GM18873 (cell line): ENCODE data around the gene PRSS36.
A peak's percentile ranks its signal among the peaks of the same experiment; 100 is the strongest.

Experiments
- ATAC-seq: cut with Tn5 transposase; IDR thresholded peaks from one replicate; pipeline ENCODE4 v1.9.1; 2021; ENCODE audit warnings: mild to moderate bottlenecking, moderate library complexity, moderate number of reproducible peaks; ENCODE audit not compliant: unreplicated experiment, low FRiP score

Gene PRSS36

DNA sequence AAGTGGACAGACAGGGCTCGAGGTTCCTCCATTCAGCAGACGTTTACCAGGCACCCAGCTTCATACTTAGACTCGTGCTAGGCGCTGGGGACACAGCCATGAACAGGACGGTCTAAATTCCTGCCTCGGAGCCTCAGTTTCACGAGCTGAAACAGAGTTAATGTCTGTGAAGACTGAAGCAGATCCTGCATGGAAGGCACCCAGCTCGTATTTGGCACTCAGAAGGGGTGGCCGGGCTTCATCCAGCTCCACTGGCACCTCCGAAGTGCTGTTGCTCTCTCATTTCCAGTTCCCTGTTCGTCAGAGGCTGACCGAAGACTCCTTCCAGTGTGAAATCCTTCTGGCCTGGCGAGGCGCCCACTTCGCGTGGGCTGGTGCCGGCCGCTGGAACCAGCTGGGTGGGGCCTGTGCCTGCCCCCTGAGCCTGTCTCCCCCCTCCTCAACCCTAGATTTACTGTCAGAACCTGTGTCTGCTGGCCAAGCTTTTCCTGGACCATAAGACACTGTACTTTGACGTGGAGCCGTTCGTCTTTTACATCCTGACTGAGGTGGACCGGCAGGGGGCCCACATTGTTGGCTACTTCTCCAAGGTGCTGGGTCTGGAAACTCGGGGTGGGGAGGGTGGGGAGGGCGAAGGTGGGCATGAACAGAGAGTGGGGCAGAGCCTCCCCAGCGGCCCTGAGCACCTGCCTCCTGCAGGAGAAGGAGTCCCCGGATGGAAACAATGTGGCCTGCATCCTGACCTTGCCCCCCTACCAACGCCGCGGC is 20.1 kb downstream of the PRSS36 start:
- ATAC-seq = no peak

DNA sequence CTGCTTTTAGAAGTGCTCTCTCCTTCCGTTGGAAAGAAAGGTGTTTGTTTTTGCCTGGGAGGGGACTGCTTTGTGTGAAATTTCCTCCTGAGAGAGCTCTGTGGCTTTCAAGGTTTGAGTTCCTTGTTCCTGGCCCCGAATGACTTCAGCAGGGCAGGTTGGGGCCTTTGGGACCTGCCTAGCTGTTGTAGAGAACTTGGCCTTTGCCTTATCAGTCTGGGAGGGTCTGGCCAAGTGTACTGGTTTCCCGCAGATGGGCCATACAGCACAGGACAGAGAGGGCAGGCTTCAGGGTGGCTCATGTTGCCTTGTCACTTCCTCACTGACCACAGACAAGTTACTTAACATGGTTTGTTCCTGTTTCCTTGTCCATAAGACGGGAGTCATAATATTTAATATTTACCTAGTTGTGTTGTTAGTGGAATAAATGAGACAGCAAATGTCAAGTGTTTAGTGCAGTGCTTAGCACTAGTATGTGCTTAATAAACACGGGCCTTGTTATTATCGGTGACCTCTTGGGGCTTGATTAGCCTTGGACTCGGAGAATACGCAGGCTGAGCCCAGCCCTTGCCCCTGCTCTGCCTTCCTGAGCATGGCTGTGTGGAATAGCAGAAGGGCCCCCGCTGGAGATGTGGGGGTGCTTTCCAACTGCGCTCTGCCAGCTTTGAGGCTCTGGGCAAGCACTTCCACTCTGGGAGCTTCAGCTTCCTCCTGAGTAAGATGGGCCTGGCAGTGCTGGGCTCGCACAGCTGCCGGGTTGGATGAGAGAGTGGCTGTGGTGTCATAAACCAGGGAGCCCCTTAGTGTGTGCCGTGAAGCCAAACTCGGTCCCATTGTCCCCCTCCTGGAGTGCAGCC is 20.9 kb downstream of the PRSS36 start:
- ATAC-seq = no peak

- ATAC-seq = no peak
These were observed 22.7 kb downstream of the PRSS36 start for GRCh38 chr16:31127182-31127581.

DNA sequence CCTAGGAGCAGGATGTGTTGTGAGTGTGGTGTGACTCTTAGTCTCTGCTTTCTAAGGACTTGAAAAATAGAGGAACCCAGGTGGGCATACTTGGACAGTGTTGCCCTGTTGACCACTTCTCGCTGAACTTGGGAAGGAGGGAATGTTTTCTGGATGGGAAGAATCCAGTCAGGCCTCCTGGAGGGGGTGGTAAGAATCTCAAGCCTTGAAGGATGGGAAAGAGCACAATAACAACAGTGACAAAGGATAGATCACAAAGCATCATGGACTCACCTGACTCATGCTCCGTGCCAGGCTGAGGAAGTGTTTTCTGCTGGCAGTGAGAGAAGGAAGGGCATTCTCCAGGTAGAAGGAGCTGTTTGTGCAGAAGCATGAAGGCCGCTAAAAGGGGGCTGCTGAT is 24.0 kb downstream of the PRSS36 start:
- no peak for ATAC-seq

DNA sequence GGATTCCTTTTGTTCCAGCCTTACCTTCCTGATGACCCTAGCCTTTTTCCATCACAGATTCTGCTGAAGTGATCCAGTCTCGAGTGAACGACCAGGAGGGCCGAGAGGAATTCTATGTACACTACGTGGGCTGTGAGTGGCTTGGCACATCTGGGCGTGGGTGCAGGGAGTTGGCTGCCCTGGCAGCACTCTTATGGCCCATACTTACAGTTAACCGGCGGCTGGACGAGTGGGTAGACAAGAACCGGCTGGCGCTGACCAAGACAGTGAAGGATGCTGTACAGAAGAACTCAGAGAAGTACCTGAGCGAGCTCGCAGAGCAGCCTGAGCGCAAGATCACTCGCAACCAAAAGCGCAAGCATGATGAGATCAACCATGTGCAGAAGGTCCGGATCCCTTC is 29.7 kb downstream of the PRSS36 start:
- no peak for ATAC-seq

- ATAC-seq = no peak
These were observed 31.4 kb downstream of the PRSS36 start for GRCh38 chr16:31118223-31119155.

- peak; percentile 79 for ATAC-seq
These were observed 32.3 kb downstream of the PRSS36 start, which contains the start of gene KAT8 for GRCh38 chr16:31117384-31118222. KAT8 (plus strand) TSS chr16:31117664; CDS start chr16:31117682, 18 bp downstream.

GRCh38 chr16:31114468-31114867 is 35.4 kb downstream of the PRSS36 start:
- ATAC-seq = no peak

GRCh38 chr16:31113121-31114120 is 36.4 kb downstream of the PRSS36 start:
- no peak for ATAC-seq

DNA sequence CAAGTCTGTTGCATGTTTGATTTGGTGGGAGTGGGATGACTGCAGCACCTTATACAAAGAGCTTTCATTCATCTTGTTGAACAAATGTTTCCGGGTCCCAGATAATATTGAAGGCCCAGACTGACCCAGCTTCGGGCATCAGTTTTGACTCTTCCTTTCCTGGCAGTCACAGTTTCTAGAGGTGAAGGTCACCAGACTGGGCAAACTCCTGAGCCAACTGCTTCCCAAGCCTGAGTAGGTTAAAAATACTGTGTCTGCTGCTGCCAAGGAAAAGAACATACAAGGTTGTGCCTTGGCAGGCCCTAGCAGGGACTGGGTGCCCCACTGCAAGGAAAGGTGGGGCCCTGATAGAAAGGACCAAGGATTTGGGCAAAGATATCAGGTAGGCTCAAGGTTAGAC is 37.2 kb downstream of the PRSS36 start:
- no peak for ATAC-seq

- ATAC-seq = no peak
These were observed 37.9 kb downstream of the PRSS36 start for GRCh38 chr16:31111881-31112466.

DNA sequence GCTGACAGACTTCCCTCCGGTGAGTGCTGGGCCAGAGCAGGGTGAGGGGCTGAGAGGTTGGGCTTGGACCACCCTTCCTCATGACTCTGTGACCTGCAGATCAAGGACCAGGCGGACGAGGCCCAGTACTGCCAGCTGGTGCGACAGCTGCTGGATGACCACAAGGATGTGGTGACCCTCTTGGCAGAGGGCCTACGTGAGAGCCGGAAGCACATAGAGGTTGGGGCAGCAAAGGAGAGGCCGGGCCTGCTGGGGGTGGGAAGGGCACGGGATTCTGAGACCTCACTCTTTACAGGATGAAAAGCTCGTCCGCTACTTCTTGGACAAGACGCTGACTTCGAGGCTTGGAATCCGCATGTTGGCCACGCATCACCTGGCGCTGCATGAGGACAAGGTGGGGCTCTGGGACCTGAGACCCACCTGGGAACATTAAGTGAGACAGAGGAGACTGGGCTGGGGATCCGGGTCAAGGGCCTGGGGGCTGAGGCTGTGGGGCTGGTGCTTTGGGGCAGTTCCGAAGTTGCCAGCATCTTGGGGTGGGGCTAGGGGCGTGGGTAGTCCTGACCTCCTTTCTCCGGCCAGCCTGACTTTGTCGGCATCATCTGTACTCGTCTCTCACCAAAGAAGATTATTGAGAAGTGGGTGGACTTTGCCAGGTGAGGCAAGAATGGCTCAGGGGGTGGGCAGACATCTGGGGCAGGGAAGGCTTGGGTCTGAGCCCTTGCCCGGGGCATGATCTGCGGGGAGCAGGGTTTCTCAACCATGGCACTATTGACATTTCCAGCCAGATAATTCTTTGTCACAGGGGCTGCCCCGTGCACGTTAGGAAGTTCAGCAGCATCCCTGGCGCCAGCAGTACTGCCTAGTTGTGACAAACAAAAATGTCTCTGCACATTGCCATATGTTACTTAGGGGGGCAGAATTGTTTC is 39.5 kb downstream of the PRSS36 start:
- no peak for ATAC-seq

DNA sequence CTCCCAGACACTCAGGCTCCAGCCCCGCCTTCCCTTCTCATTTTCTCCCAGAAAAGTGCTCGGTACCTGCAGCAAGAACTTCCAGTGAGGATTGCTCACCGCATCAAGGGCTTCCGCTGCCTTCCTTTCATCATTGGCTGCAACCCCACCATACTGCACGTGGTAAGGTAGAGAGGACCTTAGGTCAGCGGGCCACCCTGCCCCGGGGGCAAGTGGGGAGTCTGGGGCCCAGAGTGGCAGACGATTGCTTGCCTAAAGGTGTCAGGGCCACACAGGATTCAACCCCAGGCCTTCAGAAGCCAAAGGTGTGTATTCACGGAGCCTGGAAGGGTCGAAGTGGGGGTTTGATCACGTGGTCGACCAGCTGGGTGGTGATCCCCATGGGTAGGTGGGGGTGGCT is 40.2 kb downstream of the PRSS36 start:
- no peak for ATAC-seq

DNA sequence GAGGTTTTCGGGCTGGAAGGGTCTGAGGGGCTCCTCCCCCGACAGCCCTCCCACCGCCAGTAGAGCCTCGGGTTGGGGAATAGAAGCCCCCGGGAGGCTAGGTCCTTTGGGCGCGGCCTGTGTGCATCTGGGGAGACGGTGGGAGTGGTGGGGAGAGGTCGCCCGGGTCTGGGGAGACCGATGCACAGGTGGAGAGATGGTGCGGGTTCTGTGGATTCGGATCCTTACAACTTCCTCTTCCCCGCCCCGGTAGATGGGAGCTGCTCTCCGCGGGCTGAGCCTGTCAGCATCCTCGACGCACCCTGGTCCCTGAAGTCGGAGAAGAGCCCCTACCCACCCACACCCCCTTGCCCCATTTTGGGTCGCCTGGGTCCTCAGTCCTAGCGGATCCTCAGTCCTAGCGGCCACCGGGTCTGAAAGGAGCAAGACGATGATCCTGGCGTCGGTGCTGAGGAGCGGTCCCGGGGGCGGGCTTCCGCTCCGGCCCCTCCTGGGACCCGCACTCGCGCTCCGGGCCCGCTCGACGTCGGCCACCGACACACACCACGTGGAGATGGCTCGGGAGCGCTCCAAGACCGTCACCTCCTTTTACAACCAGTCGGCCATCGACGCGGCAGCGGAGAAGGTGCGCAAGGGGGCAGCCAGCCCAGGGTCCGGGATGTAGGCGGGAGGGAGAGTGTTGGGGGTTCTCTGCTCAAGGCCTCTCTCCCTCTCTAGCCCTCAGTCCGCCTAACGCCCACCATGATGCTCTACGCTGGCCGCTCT is 40.9 kb downstream of the PRSS36 start:
- ATAC-seq = no peak

DNA sequence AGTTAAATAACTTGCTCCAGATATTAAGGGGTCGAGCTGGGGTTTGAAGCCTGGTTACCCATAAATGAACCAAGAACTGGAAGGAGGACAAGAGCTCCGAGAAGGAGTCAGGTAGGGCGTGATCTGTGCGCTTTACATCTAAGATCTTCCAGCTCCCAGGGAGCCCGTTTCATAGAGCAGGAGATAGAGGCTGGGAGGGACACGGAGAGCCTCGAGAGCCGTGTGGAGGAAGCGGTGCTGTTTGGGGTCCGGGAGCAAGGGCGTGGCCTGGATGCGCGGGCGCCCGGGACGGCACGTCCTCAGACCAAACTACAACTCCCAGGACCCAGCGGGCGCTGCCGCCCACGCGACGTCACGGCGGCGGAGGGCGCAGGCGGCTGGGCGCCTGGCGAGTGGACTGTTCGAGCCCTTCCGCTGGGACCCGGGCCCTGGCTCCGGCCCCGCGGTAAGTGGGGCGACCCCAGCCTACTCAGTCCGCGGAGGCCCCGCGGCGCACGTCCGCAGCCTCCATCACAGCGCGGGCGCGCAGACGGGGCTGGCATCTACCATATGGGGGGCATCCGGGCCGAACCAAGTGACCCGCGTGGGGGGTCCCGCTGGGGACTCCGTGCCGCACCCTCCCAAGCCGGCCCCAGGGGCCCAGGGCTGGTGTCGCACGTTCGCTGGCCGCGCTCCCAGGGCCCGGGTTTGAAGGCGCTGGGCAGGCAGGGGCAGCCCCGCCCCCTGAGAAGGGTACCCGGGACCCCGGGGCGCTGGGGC is 41.7 kb downstream of the PRSS36 start, which contains the start of gene BCKDK:
TSS of gene BCKDK (plus strand) at position 352 of the 759 bp plus-strand sequence. CDS start 838 bp downstream, outside the sequence.
- ATAC-seq = no peak
